KOPT-K1 (cell line): ENCODE measurements around the gene EIF4EBP2.

Source experiments
- H3K27ac ChIP-seq: fragments of 200-600 bp; sonication (generic); 2 replicates; pipeline ENCODE4 v1.5.1; 2016; ENCODE audit warnings: antibody characterized with exemption, mild to moderate bottlenecking, low read depth, low read length; ENCODE audit not compliant: poor library complexity, severe bottlenecking
- H3K36me3 ChIP-seq: fragments of 200-600 bp; sonication (generic); 2 replicates; pipeline ENCODE4 v1.5.1; 2017; ENCODE audit warnings: antibody characterized with exemption, mild to moderate bottlenecking, low read length, moderate library complexity; ENCODE audit not compliant: insufficient read depth
- H3K9me3 ChIP-seq: fragments of 200-600 bp; sonication (generic); 2 replicates; pipeline ENCODE4 v1.5.1; 2017; ENCODE audit warnings: antibody characterized with exemption, low read length, mild to moderate bottlenecking; ENCODE audit not compliant: insufficient read depth, poor library complexity, severe bottlenecking

EIF4EBP2 gene

GRCh38 chr10:70369498-70370018, 34.4 kb upstream of the EIF4EBP2 start:
- no peaks in the 10 kb centered on the region for H3K9me3 ChIP-seq
- peaks cover 23% of the 10 kb centered on the region; the same call in 1 of the 2 replicates for H3K36me3 ChIP-seq
- H3K27ac ChIP-seq = no peak overlapping the region

GRCh38 chr10:70370766-70371165, 33.2 kb upstream of the EIF4EBP2 start:
- H3K27ac ChIP-seq = no peak overlapping the region
- H3K36me3 ChIP-seq = peaks cover 36% of the 10 kb centered on the region; the same call in 1 of the 2 replicates
- no peaks in the 10 kb centered on the region for H3K9me3 ChIP-seq

- Histone ChIP-seq H3K9me3 (no peaks in the 10 kb centered on the region), H3K36me3 (peaks cover 38% of the 10 kb centered on the region; the same call in 1 of the 2 replicates)
Observed at GRCh38 chr10:70371846-70372245, 32.1 kb upstream of the EIF4EBP2 start.

DNA sequence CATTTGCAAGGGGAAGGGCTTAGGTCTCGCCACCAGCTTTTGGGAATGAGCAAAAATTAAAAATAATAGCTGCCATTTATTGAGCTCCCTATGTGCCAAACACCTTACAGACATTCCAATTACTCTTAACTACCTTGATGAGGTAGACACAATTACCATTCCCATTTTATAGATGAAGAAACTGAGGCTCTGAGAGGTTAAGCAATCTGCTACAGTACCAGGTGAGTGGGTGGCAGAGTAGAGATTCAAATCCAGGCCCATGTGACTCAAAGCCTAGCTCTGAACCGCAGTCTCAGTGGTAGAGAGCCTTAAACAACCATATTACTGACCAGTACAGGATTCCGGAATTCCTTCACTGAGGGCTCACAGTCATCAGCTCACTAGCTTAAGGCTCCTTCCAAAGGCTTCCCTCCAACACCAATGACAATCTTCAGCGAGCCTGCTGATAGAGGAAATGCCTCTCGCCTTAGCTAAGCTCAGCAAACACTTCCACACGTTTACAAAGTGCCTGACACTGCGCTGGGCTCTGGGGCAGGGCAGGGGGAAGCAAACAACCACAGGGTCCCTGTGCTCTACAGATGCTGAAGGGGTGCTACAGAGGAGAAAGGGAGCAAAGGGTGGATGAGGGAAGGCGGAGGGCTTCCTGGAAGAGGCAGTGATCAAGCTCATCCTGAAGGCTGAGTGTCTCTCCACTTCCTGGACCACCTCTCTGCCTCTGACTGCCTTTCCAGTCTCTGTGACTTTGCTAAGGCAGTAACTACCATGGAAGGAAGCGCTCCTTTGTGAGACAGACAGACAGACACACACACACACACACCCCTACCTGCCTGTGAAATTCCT, 28.9 kb upstream of the EIF4EBP2 start:
- Histone ChIP-seq H3K36me3 (peaks cover 32% of the 10 kb centered on the region; the same call in 1 of the 2 replicates), H3K27ac (no peak overlapping the region)

More at GRCh38 chr10:70371846-70372245, 32.1 kb upstream of the EIF4EBP2 start:
- H3K27ac ChIP-seq = no peak overlapping the region

GRCh38 chr10:70376436-70377378, 27.2 kb upstream of the EIF4EBP2 start:
- Histone ChIP-seq H3K27ac (no peak overlapping the region), H3K36me3 (peaks cover 32% of the 10 kb centered on the region; the same call in 1 of the 2 replicates), H3K9me3 (no peaks in the 10 kb centered on the region)

More for the DNA sequence above, 28.9 kb upstream of the EIF4EBP2 start:
- no peaks in the 10 kb centered on the region for H3K9me3 ChIP-seq

- Histone ChIP-seq H3K27ac (no peak overlapping the region), H3K9me3 (no peaks in the 10 kb centered on the region), H3K36me3 (peaks cover 28% of the 10 kb centered on the region; the same call in 1 of the 2 replicates)
Observed at GRCh38 chr10:70378122-70378521, 25.8 kb upstream of the EIF4EBP2 start.

GRCh38 chr10:70379581-70380176, 24.3 kb upstream of the EIF4EBP2 start:
- Histone ChIP-seq H3K36me3 (peaks cover 14% of the 10 kb centered on the region; the same call in 1 of the 2 replicates), H3K9me3 (no peaks in the 10 kb centered on the region), H3K27ac (no peak overlapping the region)

GRCh38 chr10:70380350-70381135, 23.4 kb upstream of the EIF4EBP2 start:
- H3K9me3 ChIP-seq = no peaks in the 10 kb centered on the region
- no peak overlapping the region for H3K27ac ChIP-seq
- H3K36me3 ChIP-seq = 0 out of 2 replicates have a peak, but pooled peaks cover 5% of the 10 kb centered on the region

DNA sequence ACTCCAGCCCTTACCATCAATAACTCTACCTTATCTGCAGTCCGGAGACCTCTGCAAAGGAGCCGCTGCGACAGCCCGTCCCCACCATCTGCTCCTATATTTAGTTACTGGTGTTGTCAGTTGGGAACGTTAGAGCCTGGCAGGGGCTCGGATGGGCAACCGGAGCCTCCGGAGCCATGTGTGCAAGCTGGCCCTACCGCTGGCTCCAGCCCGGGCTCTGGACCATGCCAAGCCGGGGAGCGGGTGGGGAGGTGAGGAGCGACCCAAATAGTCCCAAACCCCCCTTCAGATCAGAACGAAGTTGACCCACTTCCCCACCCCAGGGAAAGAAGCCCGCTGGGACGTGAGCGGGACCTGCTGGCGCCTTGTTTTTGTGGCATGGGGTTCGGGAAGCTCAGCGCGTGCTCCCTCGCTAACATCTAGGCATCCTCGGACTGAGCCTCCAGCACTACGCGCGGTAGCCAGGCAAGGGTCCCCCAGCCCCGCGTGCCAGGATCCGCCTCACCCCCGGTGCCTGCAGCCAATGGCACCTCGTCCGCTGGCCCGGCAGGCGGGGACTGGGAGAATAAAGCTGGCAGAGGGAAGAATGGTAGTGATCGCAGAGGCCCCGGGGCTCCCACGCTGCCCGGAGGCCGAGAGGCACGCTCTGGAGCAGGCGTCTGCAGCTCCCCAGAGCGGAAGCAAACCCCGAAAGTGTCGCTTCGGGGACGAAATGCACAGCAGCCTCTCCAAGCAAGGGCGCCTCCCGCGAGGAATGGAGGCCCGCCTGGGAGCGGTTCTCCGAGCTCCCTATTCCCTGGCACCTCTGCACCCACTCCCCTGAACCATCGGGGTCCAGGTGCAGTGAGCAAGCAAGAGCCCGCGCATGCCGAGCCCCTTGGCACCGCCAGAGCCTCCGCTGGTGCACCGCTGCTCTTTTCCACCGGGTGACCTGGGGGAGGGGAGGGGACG, 22.2 kb upstream of the EIF4EBP2 start:
- no peaks in the 10 kb centered on the region for H3K9me3 ChIP-seq
- no peaks in the 10 kb centered on the region for H3K36me3 ChIP-seq
- peak overlapping the region; percentile 64 for H3K27ac ChIP-seq

DNA sequence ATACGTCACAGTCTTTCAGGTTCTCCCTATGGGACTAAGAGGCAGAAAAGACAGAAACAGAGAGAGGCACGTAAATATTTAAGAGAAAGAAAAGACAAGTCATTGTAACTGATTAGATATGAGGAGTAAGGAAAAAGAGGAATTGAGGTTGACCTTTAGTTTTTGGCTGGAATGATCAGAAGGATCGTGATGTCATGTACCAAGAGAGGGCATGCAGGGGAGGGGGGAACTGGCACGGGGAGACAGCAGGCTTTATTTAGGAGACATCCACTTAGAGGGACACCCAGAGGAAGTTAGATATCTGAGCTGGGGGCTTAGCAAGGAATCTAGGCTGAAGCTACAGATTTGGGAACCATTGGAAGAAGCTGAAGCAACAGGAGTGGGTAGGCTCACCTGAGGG, 12.3 kb upstream of the EIF4EBP2 start:
- H3K27ac ChIP-seq = no peak overlapping the region
- H3K36me3 ChIP-seq = no peaks in the 10 kb centered on the region
- H3K9me3 ChIP-seq = no peaks in the 10 kb centered on the region

DNA sequence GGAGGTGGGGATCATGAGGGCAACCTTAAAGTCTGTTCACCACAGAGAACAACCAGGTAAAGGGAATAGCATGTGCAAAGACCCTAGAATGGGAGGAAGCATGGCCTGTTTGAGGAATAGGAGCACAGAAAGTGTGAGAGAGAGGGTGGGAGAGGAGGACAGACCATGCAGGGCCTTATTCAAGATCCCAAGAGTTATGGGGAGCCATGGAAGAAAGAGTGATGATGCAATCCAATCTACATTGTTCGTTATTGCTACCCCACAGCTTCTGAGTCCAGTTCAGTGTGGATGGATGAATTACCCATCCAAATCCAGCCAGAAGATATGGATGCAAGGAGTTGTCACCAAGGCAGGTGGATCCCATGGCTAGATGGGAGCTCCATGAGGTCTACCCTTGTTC, 7.8 kb upstream of the EIF4EBP2 start:
- no peak overlapping the region for H3K27ac ChIP-seq
- H3K9me3 ChIP-seq = no peaks in the 10 kb centered on the region
- H3K36me3 ChIP-seq = no peaks in the 10 kb centered on the region

- no peak overlapping the region for H3K27ac ChIP-seq
- no peaks in the 10 kb centered on the region for H3K9me3 ChIP-seq
- no peaks in the 10 kb centered on the region for H3K36me3 ChIP-seq
Observed at GRCh38 chr10:70399177-70399576, 4.8 kb upstream of the EIF4EBP2 start.

GRCh38 chr10:70403483-70404035, 386 bp upstream of the EIF4EBP2 start:
- Histone ChIP-seq H3K9me3 (no peaks in the 10 kb centered on the region), H3K36me3 (peaks cover 7% of the 10 kb centered on the region; the same call in 1 of the 2 replicates), H3K27ac (peak overlapping the region; percentile 79)
